Measurements from ENCODE around the gene HS6ST3. TPM values are rescaled to one million over a fixed set of nuclear protein-coding genes. Genes with fewer than 3 reads are reported as not detected.

HS6ST3 gene
- total RNA-seq, 4 donors from 2014 or later: 0.97 to 2.2 (median 2.0) TPM

- H3K27me3 ChIP-seq: no peaks in the 10 kb centered on the region
- H3K4me1 ChIP-seq: no peaks in the 10 kb centered on the region
- H3K9me3 ChIP-seq: no peaks in the 10 kb centered on the region
- ATAC-seq (no peak), DNase-seq (no peak)
- intact Hi-C loops (cut with DNase I; ENCODE audit: low total_unique reads): no loop called here
- H3K4me3 ChIP-seq: no peak overlapping the region
- in situ Hi-C loops (cut with MboI; ENCODE audit: low sequenced_read_pairs in 4 of 4): no loop called here
- no peaks in the 10 kb centered on the region for H3K36me3 ChIP-seq
- no peak overlapping the region for H3K27ac ChIP-seq
- no peak for TF ChIP-seq CTCF (IDR thresholded peaks at IDR 0.05 in 4 of 5, conservative IDR thresholded peaks at IDR 0.05 in 1 of 5)
Observed at GRCh38 chr13:96373597-96373996, 283.7 kb downstream of the HS6ST3 start.

GRCh38 chr13:96377835-96378234, 287.9 kb downstream of the HS6ST3 start:
- in situ Hi-C loops (cut with MboI; ENCODE audit: low sequenced_read_pairs in 4 of 4): no loop called here
- H3K36me3 ChIP-seq: no peaks in the 10 kb centered on the region
- no peaks in the 10 kb centered on the region for H3K27me3 ChIP-seq
- H3K27ac ChIP-seq: no peak overlapping the region
- intact Hi-C loops (cut with DNase I; ENCODE audit: low total_unique reads): no loop called here
- H3K4me1 ChIP-seq: no peaks in the 10 kb centered on the region
- DNase-seq (no peak), ATAC-seq (no peak)
- H3K9me3 ChIP-seq: no peaks in the 10 kb centered on the region
- no peak overlapping the region for H3K4me3 ChIP-seq
- no peak for TF ChIP-seq CTCF (IDR thresholded peaks at IDR 0.05 in 4 of 5, conservative IDR thresholded peaks at IDR 0.05 in 1 of 5)
- no peak for TF ChIP-seq POLR2A (IDR thresholded peaks at IDR 0.05)

GRCh38 chr13:96379967-96380366, 290.1 kb downstream of the HS6ST3 start:
- no peak for ATAC-seq
- in situ Hi-C loops (cut with MboI; ENCODE audit: low sequenced_read_pairs in 4 of 4): no loop called here
- Histone ChIP-seq H3K36me3 (no peaks in the 10 kb centered on the region), H3K4me1 (no peaks in the 10 kb centered on the region), H3K4me3 (no peak overlapping the region), H3K27me3 (no peaks in the 10 kb centered on the region), H3K27ac (no peak overlapping the region), H3K9me3 (no peaks in the 10 kb centered on the region)
- DNase-seq: no peak
- TF ChIP-seq CTCF (IDR thresholded peaks at IDR 0.05 in 4 of 5, conservative IDR thresholded peaks at IDR 0.05 in 1 of 5): no peak
- TF ChIP-seq POLR2A (IDR thresholded peaks at IDR 0.05): no peak
- intact Hi-C loops (cut with DNase I; ENCODE audit: low total_unique reads): no loop called here

- no peaks in the 10 kb centered on the region for H3K36me3 ChIP-seq
- H3K27me3 ChIP-seq: no peaks in the 10 kb centered on the region
- no peak overlapping the region for H3K4me3 ChIP-seq
- no peaks in the 10 kb centered on the region for H3K4me1 ChIP-seq
- intact Hi-C loops (cut with DNase I; ENCODE audit: low total_unique reads) (no loop called here), in situ Hi-C loops (cut with MboI; ENCODE audit: low sequenced_read_pairs in 4 of 4) (no loop called here)
- no peak overlapping the region for H3K27ac ChIP-seq
- DNase-seq (no peak), ATAC-seq (no peak)
- no peak for TF ChIP-seq CTCF (IDR thresholded peaks at IDR 0.05 in 4 of 5, conservative IDR thresholded peaks at IDR 0.05 in 1 of 5)
- no peak for TF ChIP-seq POLR2A (IDR thresholded peaks at IDR 0.05)
- H3K9me3 ChIP-seq: no peaks in the 10 kb centered on the region
Observed at GRCh38 chr13:96381681-96382080, 291.8 kb downstream of the HS6ST3 start.

- Histone ChIP-seq H3K27me3 (no peaks in the 10 kb centered on the region), H3K36me3 (no peaks in the 10 kb centered on the region), H3K4me1 (no peaks in the 10 kb centered on the region), H3K9me3 (no peaks in the 10 kb centered on the region), H3K27ac (no peak overlapping the region), H3K4me3 (no peak overlapping the region)
- DNase-seq (no peak), ATAC-seq (no peak)
- no peak for TF ChIP-seq POLR2A (IDR thresholded peaks at IDR 0.05)
- TF ChIP-seq CTCF (IDR thresholded peaks at IDR 0.05 in 4 of 5, conservative IDR thresholded peaks at IDR 0.05 in 1 of 5): no peak
- in situ Hi-C loops (cut with MboI; ENCODE audit: low sequenced_read_pairs in 4 of 4): no loop called here
- intact Hi-C loops (cut with DNase I; ENCODE audit: low total_unique reads): no loop called here
Observed at GRCh38 chr13:96388598-96388997, 298.7 kb downstream of the HS6ST3 start.
